CD14-positive monocyte (primary cell): ENCODE measurements around the gene MYO5B. TPM values are rescaled to one million over a fixed set of nuclear protein-coding genes. Genes with fewer than 3 reads are reported as not detected.
A peak's percentile ranks its signal among the peaks of the same experiment; 100 is the strongest.
"Not testable (repeated sequence)": the region's sequence is repeated elsewhere in the genome, so short reads cannot be mapped to it uniquely, and the experiment has no call there.

ENCODE experiments used
- DNase-seq, 3 donors: peaks; one replicate each; pipeline ENCODE4 v3.0.0-alpha.2; 2011 to 2022
- H2AFZ ChIP-seq: 2 replicates; pipeline ENCODE4 v1.6.0; 2012; ENCODE audit warnings: mild to moderate bottlenecking, low read depth, low read length, inconsistent platforms; ENCODE audit not compliant: insufficient read depth, poor library complexity, severe bottlenecking
- H3K27ac ChIP-seq, 2 donors: 1 replicate in 1 of 2; 2 replicates in 1 of 2; pipeline ENCODE4 v1.5.1; 2012 to 2013; ENCODE audit warnings: low read length in 2 of 2, control low read depth in 1 of 2, inconsistent platforms in 1 of 2, low read depth in 1 of 2, mild to moderate bottlenecking in 1 of 2
- H3K27me3 ChIP-seq, 2 donors: one replicate each; pipeline versions ENCODE4 v1.6.0 to v1.6.1; 2011 to 2013; ENCODE audit warnings: low read length in 2 of 2; ENCODE audit not compliant: control insufficient read depth in 2 of 2, insufficient read depth in 2 of 2
- H3K36me3 ChIP-seq, 2 donors: replicated peaks in 1 of 2; 1 replicate in 1 of 2; 2 replicates in 1 of 2; pipeline versions ENCODE4 v1.5.1 to v1.6.1; 2012 to 2013; ENCODE audit warnings: low read length in 2 of 2, control low read depth in 1 of 2, inconsistent platforms in 1 of 2, mild to moderate bottlenecking in 1 of 2; ENCODE audit not compliant: insufficient read depth in 2 of 2, control insufficient read depth in 1 of 2
- H3K4me1 ChIP-seq, 2 donors: 1 replicate in 1 of 2; 2 replicates in 1 of 2; pipeline versions ENCODE4 v1.5.1 to v1.6.1; 2012 to 2013; ENCODE audit warnings: low read length in 2 of 2, control low read depth in 1 of 2, inconsistent platforms in 1 of 2, mild to moderate bottlenecking in 1 of 2, moderate library complexity in 1 of 2; ENCODE audit not compliant: insufficient read depth in 2 of 2, control insufficient read depth in 1 of 2
- H3K4me2 ChIP-seq: replicated peaks from 2 replicates; pipeline ENCODE3; 2012; ENCODE audit warnings: low read length, moderate library complexity, mild to moderate bottlenecking; ENCODE audit not compliant: poor library complexity, severe bottlenecking; ENCODE audit errors: extremely low read depth
- H3K4me3 ChIP-seq, 3 experiments: fragments of 200-600 bp in 1 of 3; sonication (generic) in 1 of 3; replicated peaks in 1 of 3; 1 replicate in 2 of 3; 2 replicates in 1 of 3; pipeline ENCODE4 v1.5.1; 2011 to 2013; ENCODE audit warnings: low read length in 3 of 3, mild to moderate bottlenecking in 3 of 3, control low read depth in 2 of 3, low read depth in 2 of 3, inconsistent platforms in 1 of 3, moderate library complexity in 1 of 3
- H3K79me2 ChIP-seq: 2 replicates; pipeline ENCODE4 v1.6.0; 2012; ENCODE audit warnings: mild to moderate bottlenecking, control low read depth, inconsistent platforms, low read length, moderate library complexity; ENCODE audit not compliant: insufficient read depth
- H3K9ac ChIP-seq: 2 replicates; pipeline ENCODE4 v1.6.0; 2017; ENCODE audit warnings: low read length, mild to moderate bottlenecking; ENCODE audit not compliant: insufficient read depth, poor library complexity, severe bottlenecking
- H3K9me3 ChIP-seq, 2 donors: replicated peaks in 1 of 2; 1 replicate in 1 of 2; 2 replicates in 1 of 2; pipeline versions ENCODE4 v1.5.1 to v1.6.1; 2012 to 2013; ENCODE audit warnings: low read length in 2 of 2, control low read depth in 1 of 2; ENCODE audit not compliant: control insufficient read depth in 1 of 2, insufficient read depth in 1 of 2
- H4K20me1 ChIP-seq: 2 replicates; pipeline ENCODE4 v1.6.0; 2012; ENCODE audit warnings: mild to moderate bottlenecking, low read length, control low read depth, moderate library complexity; ENCODE audit not compliant: insufficient read depth
- H3K27ac Mint-ChIP-seq, 7 donors: one replicate each; pipeline ENCODE4 v1.8.0; 2020; ENCODE audit warnings: mild to moderate bottlenecking in 7 of 7, mixed read lengths in 7 of 7, moderate library complexity in 6 of 7, inconsistent platforms in 2 of 7
- H3K27me3 Mint-ChIP-seq, 3 donors: one replicate each; pipeline ENCODE4 v1.8.0; 2021 to 2022; ENCODE audit warnings: low read depth in 3 of 3, mild to moderate bottlenecking in 3 of 3, mixed read lengths in 3 of 3, moderate library complexity in 3 of 3, inconsistent platforms in 1 of 3
- H3K36me3 Mint-ChIP-seq, 2 donors: one replicate each; pipeline ENCODE4 v1.8.0; 2020; ENCODE audit warnings: mixed read lengths in 2 of 2, inconsistent platforms in 1 of 2, mild to moderate bottlenecking in 1 of 2
- H3K4me1 Mint-ChIP-seq: one replicate; pipeline ENCODE4 v1.8.0; 2020; ENCODE audit warnings: mild to moderate bottlenecking, mixed read lengths
- H3K4me3 Mint-ChIP-seq, 2 donors: one replicate each; pipeline ENCODE4 v1.8.0; 2020; ENCODE audit warnings: mild to moderate bottlenecking in 2 of 2, mixed read lengths in 2 of 2, moderate library complexity in 1 of 2
- H3K9me3 Mint-ChIP-seq, 7 donors: one replicate each; pipeline ENCODE4 v1.8.0; 2020 to 2022; ENCODE audit warnings: mixed read lengths in 7 of 7, mild to moderate bottlenecking in 6 of 7, moderate library complexity in 6 of 7, inconsistent platforms in 2 of 7
- WGBS: methylation state at CpG from one replicate; pipeline ENCODE4 v1.1.5; 2013; ENCODE audit warnings: missing lambda C conversion rate; ENCODE audit not compliant: insufficient coverage; 5-methylcytosine and 5-hydroxymethylcytosine counted together
- intact Hi-C, 2 donors: fragments of 100-400 bp; cut with micrococcal nuclease; formaldehyde crosslinking; loops; one replicate each; pipeline versions ENCODE4 v1.15.0 to v1.15.1; 2023
- polyA plus RNA-seq, 3 donors: library from polyadenylated mRNA; depleted of rRNA in 1 of 3; unstranded in 2 of 3; stranded (reverse) in 1 of 3; fragments of 300-500 nt in 2 of 3; fragments of >200 nt in 1 of 3; fragmentation: Illumina TruSeq in 2 of 3; gene quantifications; 1 replicate in 2 of 3; 2 replicates in 1 of 3; pipeline ENCODE4 v1.2.3, GENCODE V29; 2012 to 2021
- TF ChIP-seq, protein P1 (sequence below): fragments of 200-600 bp; IDR thresholded peaks from one replicate; pipeline ENCODE4 v1.8.0; 2022; ENCODE audit warnings: antibody characterized with exemption, mild to moderate bottlenecking

MYO5B gene
- polyA plus RNA-seq, 3 donors: 0.04 TPM; not detected in 2

DNA sequence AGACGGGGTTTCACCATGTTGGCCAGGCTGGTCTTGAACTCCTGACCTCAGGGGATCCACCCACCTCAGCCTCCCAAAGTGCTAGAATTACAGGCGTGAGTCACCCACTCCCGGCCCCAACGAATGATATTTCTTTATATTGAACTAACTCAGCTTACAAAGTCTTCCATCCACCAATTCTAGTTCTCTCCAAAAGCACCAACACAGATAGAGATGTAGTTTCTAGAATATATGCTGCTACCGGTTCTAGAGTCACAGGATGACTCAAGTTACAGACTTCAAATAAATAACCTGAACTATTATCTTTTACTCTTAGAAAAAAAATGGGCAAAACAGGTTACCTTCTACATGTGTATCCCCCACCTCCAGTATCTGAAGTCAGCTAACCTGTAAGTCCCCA, 390.9 kb downstream of the MYO5B start:
- H3K9me3 ChIP-seq: peaks cover 6 to 13% of the 10 kb centered on the region in 2 donors
- Mint-ChIP-seq H3K9me3 (peaks cover 7 to 16% (median 8%) of the 10 kb centered on the region in 7 donors), H3K4me3 (no peak overlapping the region), H3K4me1 (peaks cover 6% of the 10 kb centered on the region), H3K27me3 (no peaks in the 10 kb centered on the region), H3K27ac (no peak overlapping the region), H3K36me3 (peaks cover 26 to 47% of the 10 kb centered on the region in 2 donors)
- no peaks in the 10 kb centered on the region for H3K4me1 ChIP-seq
- peaks cover 14 to 23% of the 10 kb centered on the region in 2 donors for H3K36me3 ChIP-seq
- no peak overlapping the region for H3K4me2 ChIP-seq
- H3K4me3 ChIP-seq: no peak overlapping the region
- no peaks in the 10 kb centered on the region for H3K27me3 ChIP-seq
- H4K20me1 ChIP-seq: peaks cover 38% of the 10 kb centered on the region
- H3K79me2 ChIP-seq: peaks cover 56% of the 10 kb centered on the region
- TF ChIP-seq, protein P1, sequence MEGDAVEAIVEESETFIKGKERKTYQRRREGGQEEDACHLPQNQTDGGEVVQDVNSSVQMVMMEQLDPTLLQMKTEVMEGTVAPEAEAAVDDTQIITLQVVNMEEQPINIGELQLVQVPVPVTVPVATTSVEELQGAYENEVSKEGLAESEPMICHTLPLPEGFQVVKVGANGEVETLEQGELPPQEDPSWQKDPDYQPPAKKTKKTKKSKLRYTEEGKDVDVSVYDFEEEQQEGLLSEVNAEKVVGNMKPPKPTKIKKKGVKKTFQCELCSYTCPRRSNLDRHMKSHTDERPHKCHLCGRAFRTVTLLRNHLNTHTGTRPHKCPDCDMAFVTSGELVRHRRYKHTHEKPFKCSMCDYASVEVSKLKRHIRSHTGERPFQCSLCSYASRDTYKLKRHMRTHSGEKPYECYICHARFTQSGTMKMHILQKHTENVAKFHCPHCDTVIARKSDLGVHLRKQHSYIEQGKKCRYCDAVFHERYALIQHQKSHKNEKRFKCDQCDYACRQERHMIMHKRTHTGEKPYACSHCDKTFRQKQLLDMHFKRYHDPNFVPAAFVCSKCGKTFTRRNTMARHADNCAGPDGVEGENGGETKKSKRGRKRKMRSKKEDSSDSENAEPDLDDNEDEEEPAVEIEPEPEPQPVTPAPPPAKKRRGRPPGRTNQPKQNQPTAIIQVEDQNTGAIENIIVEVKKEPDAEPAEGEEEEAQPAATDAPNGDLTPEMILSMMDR: no peak
- H2AFZ ChIP-seq: no peak overlapping the region
- intact Hi-C loops: no loop called here
- 88% methylated on average over 3 of the region's 5 CpGs for WGBS
- DNase-seq: no peak
- H3K27ac ChIP-seq: no peak overlapping the region
- H3K9ac ChIP-seq: no peak overlapping the region

DNA sequence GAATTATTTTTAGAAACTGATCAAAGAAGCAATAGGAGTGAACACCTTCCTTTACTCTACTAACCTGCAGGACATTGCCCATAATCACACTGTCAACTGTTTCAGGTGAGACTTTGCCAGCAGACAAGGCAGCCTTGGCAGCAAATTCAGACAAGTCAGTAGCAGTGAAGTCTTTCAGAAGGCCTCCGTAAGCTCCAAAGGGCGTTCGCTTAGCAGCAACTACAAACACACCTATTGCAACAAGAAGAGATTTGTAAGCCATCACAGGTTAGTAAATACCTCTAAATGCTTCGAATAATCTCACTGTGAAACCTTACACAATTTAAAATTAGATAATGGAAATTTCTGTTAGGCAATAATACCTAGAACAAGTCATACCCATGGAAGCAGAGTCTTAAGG, 392.3 kb downstream of the MYO5B start:
- H3K9me3 Mint-ChIP-seq: peaks cover 0 to 7% (median 1%) of the 10 kb centered on the region in 7 donors
- peaks cover 2% of the 10 kb centered on the region for H3K4me1 Mint-ChIP-seq
- no peak overlapping the region for H3K27ac ChIP-seq
- peaks cover 18 to 32% of the 10 kb centered on the region in 2 donors for H3K36me3 ChIP-seq
- no peak overlapping the region for H2AFZ ChIP-seq
- H3K9ac ChIP-seq: no peak overlapping the region
- no peaks in the 10 kb centered on the region for H3K4me1 ChIP-seq
- TF ChIP-seq, protein P1: no peak
- peaks cover 0 to 3% of the 10 kb centered on the region in 2 donors for H3K9me3 ChIP-seq
- H3K4me3 ChIP-seq: no peak overlapping the region
- H3K4me2 ChIP-seq: no peak overlapping the region
- H3K27me3 ChIP-seq: no peaks in the 10 kb centered on the region
- peaks cover 41% of the 10 kb centered on the region for H3K79me2 ChIP-seq
- H4K20me1 ChIP-seq: peaks cover 38% of the 10 kb centered on the region
- DNase-seq: no peak
- no peaks in the 10 kb centered on the region for H3K27me3 Mint-ChIP-seq
- H3K4me3 Mint-ChIP-seq: no peak overlapping the region
- H3K36me3 Mint-ChIP-seq: peaks cover 29 to 46% of the 10 kb centered on the region in 2 donors
- intact Hi-C loops: no loop called here
- peak overlapping the region in 1 of 7 donors; percentile 8 for H3K27ac Mint-ChIP-seq
- WGBS: no CpG with 5 or more reads among the region's 4 CpGs

DNA sequence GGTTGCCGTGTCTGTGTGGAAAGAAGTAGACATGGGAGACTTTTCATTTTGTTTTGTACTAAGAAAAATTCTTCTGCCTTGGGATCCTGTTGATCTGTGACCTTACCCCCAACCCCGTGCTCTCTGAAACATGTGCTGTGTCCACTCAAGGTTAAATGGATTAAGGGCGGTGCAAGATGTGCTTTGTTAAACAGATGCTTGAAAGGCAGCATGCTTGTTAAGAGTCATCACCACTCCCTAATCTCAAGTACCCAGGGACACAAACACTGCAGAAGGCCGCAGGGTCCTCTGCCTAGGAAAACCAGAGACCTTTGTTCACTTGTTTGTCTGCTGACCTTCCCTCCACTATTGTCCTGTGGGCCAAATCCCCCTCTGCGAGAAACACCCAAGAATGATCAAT, 394.5 kb downstream of the MYO5B start:
- H3K4me2 ChIP-seq, H3K27me3 Mint-ChIP-seq, H3K4me1 ChIP-seq, intact Hi-C loops, H3K4me3 ChIP-seq, DNase-seq, H3K9ac ChIP-seq, H3K9me3 ChIP-seq, H3K4me1 Mint-ChIP-seq, H3K9me3 Mint-ChIP-seq, H3K27ac ChIP-seq, H3K4me3 Mint-ChIP-seq, H3K27me3 ChIP-seq, H2AFZ ChIP-seq: not testable (repeated sequence)
- peaks cover 38 to 53% of the 10 kb centered on the region in 2 donors for H3K36me3 ChIP-seq
- peaks cover 20% of the 10 kb centered on the region for H3K79me2 ChIP-seq
- Mint-ChIP-seq H3K36me3 (peaks cover 46 to 56% of the 10 kb centered on the region in 2 donors), H3K27ac (peak overlapping the region in 1 of 7 donors; percentile 63)
- peaks cover 22% of the 10 kb centered on the region for H4K20me1 ChIP-seq
- WGBS: no CpG with 5 or more reads among the region's 5 CpGs
